NCI-H2081 (cell line): ENCODE data around the gene PATJ.
A peak's percentile ranks its signal among the peaks of the same experiment; 100 is the strongest.

Experiments used
- DNase-seq, 2 experiments: peaks; one replicate each; lab custom pipeline; 2025; lab: John Stamatoyannopoulos, UW

The PATJ gene

DNA sequence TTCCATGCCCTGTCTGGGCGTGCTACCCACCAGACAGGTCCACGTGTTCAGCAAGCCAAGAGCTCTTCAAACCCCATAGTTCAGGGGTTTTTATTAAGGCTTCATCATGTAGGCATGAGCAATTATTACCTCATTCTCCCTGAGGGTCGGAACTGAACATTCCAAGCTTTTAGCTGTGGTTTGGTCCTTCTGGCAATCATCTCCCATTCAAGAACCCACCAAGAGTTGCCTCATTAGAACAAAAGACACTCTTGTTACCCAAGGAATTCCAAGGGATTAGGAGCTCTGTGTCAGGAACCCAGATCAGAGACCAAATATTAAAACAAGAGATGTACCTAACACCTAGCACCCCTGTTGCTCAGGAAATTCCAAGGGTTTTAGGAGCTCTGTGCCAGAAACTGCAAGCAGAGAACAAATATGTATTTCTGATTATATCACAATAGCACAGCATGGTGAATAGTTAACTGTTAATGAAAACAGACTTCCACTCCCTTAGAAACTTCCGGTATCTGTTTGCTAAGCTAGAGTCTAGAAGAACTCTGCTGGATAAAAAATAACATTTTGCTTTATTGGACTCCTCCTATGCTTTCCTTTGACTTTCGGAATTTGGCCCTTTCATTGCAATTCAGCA, 251.2 kb downstream of the PATJ start:
- no peak for DNase-seq

DNA sequence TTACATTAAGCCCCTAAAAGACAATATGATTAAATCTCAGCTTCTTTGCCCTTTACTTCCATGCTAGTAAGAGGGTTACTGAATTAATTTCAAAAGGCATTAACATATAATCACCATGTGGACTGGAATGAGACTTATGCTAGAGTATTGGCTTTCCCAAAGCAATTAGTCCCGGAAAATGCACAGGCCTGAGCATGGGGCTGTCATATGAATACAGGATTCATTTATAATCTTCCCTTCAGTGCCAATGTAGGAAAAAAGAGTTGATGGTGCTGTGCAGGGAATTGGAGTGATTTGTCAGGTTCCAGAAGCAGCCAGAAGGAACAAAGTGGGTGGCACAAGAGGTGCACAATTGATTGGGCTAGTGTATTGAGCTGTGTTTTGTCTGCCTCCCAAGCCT, 253.4 kb downstream of the PATJ start:
- no peak for DNase-seq

DNA sequence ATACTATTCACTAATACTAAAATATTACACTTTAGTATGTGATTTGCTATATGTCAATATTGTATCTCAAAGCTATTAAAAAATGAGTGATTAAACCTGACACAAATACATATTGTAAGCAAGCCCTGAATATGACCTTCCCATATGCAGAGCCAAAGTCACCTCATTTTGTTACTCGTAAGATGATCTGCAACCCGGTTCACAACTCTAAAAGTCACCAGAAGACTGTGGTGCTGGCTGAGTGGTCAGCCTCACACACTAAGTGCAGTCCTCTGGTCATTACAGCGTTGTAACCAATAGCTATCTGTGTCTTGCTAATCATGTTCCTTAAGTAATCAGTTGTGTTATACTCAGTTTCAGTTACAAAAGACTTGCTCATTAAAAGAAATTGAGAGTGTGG, 254.8 kb downstream of the PATJ start:
- no peak for DNase-seq

DNA sequence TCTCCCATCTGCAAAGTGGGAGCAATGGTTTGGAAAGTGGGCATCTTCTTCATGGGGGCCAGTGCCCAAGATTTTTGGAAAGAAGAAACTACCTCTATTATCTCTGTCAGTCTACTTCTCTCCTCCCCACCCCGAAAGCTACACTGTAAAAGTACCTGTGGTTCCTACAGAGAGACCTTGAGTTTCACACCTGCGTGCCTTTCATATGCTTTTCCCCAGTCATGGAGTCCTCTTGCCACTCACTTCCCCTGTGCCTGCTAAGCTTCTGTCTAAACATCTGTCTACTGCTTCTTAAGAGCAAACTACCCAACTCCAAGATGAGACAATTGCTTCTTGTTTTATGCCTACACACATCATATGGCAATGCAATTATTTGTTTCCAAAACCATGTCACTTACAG, 261.5 kb downstream of the PATJ start:
- DNase-seq: no peak

DNA sequence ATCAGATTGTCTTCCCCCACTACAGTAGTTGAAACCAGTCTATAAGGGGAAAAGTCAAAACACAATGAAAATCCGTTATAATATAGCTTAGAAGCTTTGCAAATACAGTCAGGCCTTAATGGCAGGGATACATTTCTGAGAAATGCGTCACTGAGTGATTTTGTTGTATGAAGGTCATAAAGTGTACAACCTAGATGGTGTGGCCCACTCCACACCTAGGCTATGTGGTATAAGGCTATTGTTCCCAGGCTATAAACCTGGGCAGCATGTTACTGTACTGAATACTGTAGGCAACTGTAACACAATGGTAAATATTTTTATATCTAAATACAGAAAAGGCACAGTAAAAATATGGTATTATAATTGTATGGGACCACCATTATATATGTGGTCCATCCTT, 264.4 kb downstream of the PATJ start:
- no peak for DNase-seq

DNA sequence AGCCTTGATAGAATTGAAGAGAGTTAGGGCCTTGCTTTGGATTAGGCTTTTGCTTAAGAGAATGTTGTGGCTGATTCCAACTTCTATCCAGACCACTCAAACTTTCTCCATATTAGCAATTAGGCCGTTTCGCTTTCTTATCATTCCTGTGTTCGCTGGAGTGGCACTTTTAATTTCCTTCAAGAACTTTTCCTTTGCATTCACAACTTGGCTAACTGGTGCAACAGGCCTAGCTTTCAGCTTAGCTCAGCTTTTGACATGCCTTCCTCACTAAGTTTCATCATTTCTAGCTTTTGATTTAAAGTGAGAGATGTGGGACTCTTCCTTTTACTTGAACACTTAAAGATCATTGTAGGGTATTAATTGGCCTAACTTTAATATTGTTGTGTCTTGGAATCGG, 268.7 kb downstream of the PATJ start:
- DNase-seq: no peak

DNA sequence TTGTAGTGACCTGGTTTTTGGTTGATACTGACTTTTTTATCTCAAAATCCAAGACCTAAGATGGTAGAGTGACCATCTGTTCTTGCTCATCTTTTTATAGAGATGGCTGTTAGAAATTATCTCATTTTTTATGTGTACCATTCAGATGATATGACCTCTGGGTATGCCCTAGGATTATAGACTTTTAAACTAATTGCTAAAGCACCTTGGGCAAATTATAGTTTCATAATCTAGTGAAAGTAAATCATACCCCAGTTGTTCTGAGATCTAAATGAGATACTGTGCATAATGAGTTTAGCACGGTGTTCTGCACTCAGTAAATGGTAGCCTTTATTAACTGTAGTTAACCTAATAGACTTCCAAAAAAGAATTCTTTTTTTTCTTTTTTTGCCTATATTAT, 269.8 kb downstream of the PATJ start:
- no peak for DNase-seq

DNA sequence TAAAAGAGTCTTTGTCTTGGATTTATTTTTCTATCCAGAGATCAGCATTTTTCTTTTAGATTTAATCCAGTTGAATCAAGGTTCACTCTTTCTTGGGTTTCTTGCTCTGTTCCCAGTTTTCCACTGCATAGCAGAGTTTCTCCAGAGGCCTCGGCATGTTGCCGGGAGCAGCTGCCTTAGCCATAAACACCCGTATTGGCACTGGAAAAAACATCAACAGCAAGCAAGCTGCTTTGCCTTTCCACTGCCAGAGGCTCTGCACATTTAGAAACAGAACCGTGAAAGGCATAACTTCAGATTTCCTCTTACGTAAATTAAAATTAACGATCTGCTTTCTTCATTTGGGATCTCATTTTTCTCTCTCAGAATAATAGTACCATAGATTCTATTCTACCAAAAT, 270.6 kb downstream of the PATJ start:
- DNase-seq: no peak

DNA sequence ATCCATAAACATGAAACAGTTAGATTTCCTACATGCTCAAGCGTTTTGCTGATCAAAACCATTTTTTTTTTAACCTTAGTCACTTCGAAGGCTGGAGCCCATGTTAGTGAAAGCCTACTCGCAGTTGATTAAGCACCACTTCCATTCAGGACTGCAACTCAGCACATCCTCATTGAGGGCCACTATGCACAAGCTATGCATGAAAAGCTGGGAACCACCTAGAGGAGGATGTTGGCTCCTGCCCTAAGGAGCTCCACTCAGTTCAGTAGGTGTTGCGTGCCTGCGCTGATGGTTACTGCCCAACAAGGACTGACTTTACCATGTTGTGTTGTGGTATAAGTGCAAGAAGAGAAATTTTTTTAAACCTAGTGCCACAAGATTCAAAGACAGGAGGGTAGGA, 271.0 kb downstream of the PATJ start:
- DNase-seq: no peak

DNA sequence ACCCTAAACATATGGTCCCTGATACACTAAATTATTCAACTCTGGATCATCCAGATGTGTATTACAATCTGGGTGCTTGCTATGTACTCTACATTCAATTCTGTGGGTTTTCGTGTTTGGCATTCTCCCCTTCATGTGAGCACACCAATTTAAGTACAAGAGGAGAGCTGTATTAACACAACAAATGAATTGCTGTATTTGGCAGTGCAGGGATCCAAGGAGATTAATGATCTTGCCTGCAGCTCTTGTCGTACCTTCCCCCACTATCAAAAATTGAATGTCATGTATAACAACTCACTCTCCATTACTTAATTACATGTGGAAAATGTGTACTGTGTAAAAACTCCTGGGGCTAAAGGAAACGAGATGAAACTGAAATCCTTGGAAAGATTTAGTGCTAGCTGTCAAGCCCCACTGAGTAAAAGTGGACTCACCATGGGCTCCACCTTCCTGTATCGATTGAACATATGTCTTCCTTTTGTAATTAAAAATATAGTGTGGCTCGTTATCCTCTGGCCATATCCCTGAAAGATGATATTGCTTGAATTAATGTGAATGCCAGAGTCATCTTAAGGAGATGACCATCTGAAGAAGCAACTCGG, 280.2 kb downstream of the PATJ start:
- peak; percentile 12 to 57 for DNase-seq

DNA sequence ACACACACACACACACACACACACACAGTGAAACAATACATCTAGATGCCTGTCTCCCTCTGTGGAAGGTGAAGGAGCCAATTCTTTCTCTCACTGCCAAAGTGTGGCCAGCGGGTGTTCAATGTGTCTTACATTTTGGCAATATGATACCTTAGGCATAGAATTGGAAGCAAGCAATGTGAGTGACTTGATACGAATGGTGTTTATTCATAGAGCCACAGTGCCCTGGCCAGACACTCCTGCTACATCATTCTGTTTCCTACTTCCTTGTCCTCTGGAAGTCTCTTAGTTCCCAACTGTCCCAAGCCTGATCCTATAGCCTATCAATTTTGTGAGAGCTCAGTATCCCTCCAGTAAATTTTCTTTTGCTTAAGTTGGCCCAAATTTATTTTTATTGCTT, 282.4 kb downstream of the PATJ start:
- no peak for DNase-seq

DNA sequence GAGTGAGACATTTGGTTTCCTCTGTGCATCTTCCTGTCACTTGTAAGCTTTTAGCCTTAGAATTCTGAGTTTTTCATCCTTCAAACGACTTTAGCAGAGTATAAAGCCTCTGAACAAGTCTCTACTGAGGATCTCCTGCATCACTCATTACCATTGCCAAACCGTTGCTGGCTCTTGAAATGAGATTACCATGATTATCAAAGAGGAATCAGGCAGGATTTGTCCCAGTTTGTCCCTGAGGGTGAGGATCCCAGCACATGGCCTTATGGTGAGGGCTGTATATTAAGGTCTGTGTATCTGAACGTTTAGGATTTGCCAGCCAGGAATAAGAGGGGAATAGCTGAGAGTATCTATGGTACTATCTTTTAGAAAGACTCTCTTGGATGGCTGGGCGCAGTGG, 282.9 kb downstream of the PATJ start:
- DNase-seq: no peak

DNA sequence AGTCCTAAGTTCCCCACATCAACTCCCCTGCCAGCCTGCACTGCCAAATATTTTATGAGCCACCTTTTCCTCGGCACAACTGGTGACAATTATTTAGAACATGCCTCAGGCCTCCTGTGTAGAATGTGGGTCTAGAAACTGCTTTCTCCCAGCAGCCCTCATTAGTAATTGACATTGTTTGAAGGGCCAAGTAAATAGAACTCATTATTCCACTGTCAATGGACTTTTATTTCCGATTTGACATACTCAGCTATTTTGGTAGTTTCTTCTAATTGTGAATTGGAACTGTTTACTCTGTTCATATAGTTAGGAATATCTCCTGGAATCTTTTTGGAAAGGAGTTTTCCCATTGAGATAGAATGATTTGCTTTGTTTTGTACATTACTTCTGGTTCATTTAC, 283.6 kb downstream of the PATJ start:
- no peak for DNase-seq

DNA sequence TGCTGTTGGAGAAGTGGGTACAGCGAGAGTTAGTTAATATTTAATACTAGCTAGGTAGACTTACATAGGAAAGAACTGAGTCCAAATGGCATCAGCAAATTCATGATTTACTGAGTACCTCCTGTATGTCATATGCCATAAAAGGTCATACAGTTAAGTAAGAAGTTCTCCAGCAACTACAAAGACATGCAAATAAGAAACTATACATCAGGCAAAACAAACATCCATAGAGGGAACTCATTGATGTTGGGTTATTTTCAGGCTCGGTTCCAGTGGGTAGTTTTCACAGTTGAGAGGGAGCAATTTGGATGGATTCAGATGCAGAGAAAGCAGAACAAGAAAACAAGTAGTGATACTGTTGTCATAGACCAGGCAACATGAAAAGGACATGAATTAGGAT, 287.4 kb downstream of the PATJ start:
- no peak for DNase-seq

DNA sequence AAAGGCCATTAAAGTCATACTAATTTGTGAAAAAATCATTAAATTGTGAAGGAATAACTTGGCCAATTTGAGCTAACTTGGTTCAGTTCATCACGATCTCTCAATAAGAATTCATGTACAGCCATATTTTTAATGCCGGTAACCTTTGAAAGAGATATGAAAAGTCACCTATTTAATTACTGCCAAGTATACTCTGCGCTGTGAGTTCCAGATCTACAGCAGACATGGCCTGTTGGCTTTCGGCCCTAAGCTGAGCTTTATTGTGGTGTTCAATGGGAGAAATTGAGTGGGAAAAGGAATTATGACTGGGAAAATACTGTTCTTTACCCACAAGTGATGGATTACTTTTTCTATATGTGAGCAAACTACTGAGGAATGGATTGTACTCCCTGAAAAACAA, 292.5 kb downstream of the PATJ start:
- no peak for DNase-seq

DNA sequence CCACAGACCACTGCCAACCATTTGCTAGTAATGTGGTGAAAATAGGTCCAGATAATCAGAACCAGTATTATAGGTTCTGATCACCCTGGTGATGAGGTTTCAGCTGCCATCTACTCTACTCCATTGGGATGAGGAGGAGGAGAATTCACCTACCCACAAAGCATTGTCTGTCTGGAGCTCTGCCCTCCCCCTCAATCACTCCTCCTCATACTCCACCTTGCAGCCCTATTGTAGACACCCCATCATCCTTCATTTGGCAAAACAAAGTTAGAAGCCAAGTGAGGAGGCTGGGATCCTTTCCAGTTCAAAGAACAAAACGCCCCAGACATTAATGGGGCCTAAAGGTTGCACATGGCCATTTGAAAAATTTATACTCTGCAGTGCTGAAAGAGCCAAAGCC, 295.0 kb downstream of the PATJ start:
- DNase-seq: peak in 1 of 2 experiments; percentile 60

DNA sequence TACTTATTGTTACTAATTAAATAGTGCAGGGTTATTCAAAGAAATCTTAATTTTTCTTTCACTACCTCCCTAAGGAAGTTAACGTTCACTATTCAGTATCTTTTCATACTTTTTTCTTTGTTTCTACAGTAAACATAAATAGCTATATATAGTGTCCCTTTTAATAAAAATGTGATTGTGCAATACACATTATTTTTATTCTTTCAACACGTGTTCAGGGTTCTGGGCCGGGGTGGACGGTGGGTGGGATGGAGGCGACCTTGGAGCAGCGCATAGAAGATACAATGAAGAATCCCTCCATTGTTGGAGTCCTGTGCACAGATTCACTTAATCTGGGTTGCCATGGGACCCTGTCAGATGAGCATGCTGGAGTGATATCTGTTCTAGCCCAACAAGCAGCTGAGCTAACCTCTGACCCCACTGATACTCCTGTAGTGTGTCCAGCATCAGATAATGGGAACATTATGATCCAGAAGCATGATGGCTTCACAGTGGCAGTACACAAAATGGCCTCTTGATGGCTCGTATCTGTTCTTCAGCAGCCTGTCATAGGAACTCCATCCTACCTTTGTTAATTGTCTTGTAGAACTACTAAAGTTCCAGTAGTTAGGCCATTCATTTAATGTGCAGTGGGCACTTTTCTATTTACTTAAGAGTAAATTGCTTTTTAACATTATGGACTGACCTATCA, 296.5 kb downstream of the PATJ start:
- DNase-seq: no peak

DNA sequence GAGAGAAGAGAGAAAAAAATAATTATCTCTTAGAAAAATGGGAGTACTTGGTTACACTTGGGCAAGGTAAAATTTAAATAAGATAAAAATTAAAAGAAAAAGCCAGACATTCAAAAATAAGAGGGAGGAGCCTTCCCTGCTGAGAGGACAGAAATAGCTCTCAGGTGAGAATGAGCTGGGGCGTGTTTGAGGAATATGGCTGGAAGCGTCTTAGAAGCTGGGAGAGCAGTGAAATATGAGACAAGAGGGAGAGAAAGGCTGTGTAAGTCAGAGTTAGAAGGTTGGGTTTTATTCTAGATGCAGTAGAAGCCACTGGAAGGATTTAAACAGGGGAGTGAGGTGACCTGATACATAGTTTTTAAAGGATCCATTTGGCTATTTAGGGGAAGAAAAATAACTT, 298.2 kb downstream of the PATJ start:
- DNase-seq: no peak

DNA sequence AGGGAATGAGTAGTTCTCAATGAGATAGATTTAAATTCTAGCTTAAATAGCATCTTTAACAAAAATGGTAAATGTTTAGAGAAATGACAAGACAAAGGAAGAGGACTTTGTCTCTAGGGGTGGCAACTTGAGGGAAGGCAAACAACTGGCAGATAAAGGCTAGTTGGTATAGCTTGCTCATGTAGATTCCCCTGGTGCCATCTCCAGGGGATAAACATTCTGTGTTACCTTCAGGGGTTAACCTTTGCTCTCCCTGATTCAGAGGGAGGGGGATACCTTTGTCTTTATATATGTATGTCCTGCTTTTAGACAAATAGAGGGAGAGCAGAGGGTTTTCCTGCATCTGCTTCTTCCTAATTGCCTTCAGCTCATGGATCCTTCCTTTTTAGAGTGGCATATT, 298.7 kb downstream of the PATJ start:
- peak in 1 of 2 experiments; percentile 5 for DNase-seq

DNA sequence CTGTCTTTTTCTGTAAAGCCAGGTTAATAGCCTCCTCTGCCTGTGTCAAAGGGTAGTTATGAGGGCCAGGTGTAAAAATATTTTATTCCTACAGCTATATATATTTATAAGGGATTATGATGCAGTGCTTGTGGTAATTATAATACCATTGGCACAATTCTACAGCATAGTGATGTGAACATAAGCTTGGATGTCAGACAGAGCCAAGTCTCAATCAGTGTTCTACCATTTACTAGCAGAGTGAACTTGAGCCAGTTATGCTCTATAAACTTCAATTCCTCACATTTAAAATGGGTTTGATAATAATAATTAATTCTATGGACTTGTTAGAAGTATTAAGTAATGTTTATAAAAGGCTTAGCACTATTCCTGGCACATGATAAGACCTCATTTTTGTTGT, 300.9 kb downstream of the PATJ start:
- DNase-seq: no peak

DNA sequence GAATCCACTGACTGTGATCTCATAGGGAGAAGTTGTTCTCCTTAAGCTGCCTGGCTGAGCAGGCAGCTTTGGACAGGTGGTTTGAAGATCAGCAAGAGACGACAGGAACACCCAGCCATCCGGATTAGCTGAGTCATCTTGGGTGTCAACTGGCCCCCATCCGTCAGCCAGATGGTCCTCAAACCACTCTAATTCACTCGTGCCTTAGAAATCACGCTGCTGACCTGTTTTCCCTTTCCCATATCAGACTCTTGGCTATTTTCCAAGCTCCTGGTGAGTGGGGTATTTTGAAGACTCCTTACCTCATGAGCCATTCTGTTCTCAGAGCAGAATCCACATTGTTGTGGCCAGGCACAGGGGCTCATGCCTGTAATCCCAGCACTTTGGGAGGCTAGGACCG, 303.3 kb downstream of the PATJ start:
- DNase-seq: peak in 1 of 2 experiments; percentile 26

DNA sequence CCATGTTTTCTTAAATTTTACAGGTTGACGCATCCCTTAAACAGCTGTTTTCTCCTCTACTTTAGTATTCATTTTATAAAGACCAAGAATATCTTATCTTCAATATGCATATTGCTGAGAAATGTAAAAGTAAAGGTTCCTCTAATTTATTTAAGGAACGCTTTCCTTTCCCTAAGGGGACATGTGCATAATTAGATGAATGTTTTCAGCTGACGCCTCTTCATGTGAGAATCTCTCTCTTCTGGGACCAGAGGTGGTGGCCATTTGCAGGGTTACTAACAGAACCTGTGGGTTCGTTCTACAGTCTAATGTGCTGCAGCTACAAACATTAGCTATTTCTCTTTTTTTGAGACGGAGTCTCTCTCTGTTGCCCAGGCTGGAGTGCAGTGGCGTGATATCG, 304.6 kb downstream of the PATJ start:
- DNase-seq: no peak

DNA sequence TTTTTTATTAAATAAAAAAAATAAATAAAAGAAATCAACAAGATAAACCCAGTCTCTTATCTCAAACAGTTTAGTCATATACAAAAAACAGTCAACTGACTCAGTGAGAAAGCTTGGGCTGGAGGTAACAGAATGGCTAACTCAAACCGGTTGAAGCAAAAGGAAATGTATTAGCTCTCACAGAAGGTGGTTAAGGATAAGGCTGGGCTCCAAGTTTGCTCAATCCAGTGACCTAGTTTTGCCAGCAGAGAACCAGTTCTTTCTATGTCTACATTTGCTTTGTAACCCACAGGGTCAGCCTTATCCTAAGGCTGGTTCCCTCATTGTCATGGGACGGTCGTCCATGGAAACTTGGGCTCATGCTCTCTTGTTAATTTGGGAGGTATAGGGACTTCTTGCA, 307.9 kb downstream of the PATJ start:
- DNase-seq: no peak

DNA sequence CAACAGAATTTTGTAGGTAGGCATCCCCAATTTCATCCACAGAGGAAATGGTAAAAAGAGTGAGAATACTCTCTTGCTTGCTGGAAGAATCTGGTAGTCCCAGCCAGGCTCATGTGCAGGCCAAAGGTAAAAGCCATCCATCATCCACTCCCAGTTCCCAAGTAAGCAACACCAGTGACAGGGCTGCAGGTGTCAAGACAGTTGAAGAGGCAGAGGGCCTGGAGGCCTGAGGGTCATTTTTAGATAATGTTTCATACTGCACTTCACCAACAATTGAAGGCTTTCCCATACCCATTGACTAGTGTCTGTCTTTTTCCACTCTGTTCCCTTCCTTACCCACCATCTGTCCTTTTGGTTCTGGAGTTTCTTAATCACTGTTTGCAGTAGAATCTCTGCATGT, 310.7 kb downstream of the PATJ start:
- no peak for DNase-seq
